AG04449 (cell line): ENCODE data around the gene CCDC28B.

Experiments used
- CTCF ChIA-PET: fragments of 350-600 bp; formaldehyde crosslinking; extraction: SDS; loops from one replicate; lab custom pipeline; 2021; ENCODE audit warnings: antibody characterized with exemption; lab: Yijun Ruan, JAX
- POLR2A ChIA-PET: fragments of 400-600, 350-600 bp; formaldehyde crosslinking; extraction: SDS; loops from one replicate; lab custom pipeline; 2020; ENCODE audit warnings: antibody characterized with exemption, inconsistent platforms; lab: Yijun Ruan, JAX
- DNase-seq: peaks from one replicate; pipeline ENCODE4 v3.0.0-alpha.2; 2010; ENCODE audit warnings: low read depth, low spot score
- H3K4me3 ChIP-seq: 2 replicates; pipeline ENCODE4 v1.5.1; 2011; ENCODE audit warnings: low read depth, mild to moderate bottlenecking, control low read depth, low read length
- CTCF ChIP-seq: IDR thresholded peaks from one replicate; pipeline ENCODE4 v1.5.1; 2011; ENCODE audit warnings: mild to moderate bottlenecking, moderate library complexity, low read length, control low read depth, inconsistent platforms; ENCODE audit not compliant: insufficient read depth; ENCODE audit errors: missing control alignments

CCDC28B gene

GRCh38 chr1:32249831-32250525 lies 49.6 kb downstream of the CCDC28B start:
- H3K4me3 ChIP-seq: no peak overlapping the region
- TF ChIP-seq CTCF: no peak
- ChIA-PET CTCF (interaction anchor here (1.0 to 5.1 kb wide), 4 partner anchors 11 to 73 kb away, joined by 3 to 47 read pairs (median 28); no protein-coding TSS in a partner anchor), POLR2A (interaction anchor here (0.6 kb wide), 1 partner anchor 81 kb away, joined by 4 read pairs; no protein-coding TSS in a partner anchor)
- no peak for DNase-seq

- POLR2A ChIA-PET: no interaction called here
- H3K4me3 ChIP-seq: no peak within 1 kb of the TSS
- CTCF ChIA-PET: interaction anchor here (1.1 to 5.1 kb wide), 3 partner anchors 12 to 34 kb away, joined by 3 to 47 read pairs (median 4); no protein-coding TSS in a partner anchor
- TF ChIP-seq CTCF: no peak
- no peak for DNase-seq
These were observed 50.7 kb downstream of the CCDC28B start, which contains the start of gene LCK for GRCh38 chr1:32250893-32251716. Gene LCK (plus strand): TSS chr1:32251265. CDS start chr1:32274330, 23,065 bp downstream.
